ENCODE results near the gene LCE5A.

Gene LCE5A

GRCh38 chr1:152462636-152463035, 48.0 kb upstream of the LCE5A start (continued):
- TF ChIP-seq ZFP41 (tag by site-specific recombination; IDR thresholded peaks at IDR 0.05; ENCODE audit: borderline replicate concordance) (no peak), BCL11B (tag by site-specific recombination; IDR thresholded peaks at IDR 0.05; ENCODE audit: low read depth) (no peak), PBX3 (CRISPR knock-in tag; IDR thresholded peaks at IDR 0.05) (no peak), SP2 (tag by site-specific recombination; IDR thresholded peaks at IDR 0.05) (no peak), HOXC10 (CRISPR knock-in tag; IDR thresholded peaks at IDR 0.05) (no peak), ZNF510 (tag by site-specific recombination; IDR thresholded peaks at IDR 0.05; ENCODE audit: insufficient replicate concordance) (no peak), PRDM10 (tag by site-specific recombination; IDR thresholded peaks at IDR 0.05) (no peak), HOXA7 (CRISPR knock-in tag; IDR thresholded peaks at IDR 0.05; ENCODE audit: borderline replicate concordance) (no peak), ZNF148 (tag by site-specific recombination; IDR thresholded peaks at IDR 0.05; ENCODE audit: borderline replicate concordance) (no peak), ZNF26 (tag by site-specific recombination; IDR thresholded peaks at IDR 0.05) (no peak), ZNF239 (tag by site-specific recombination; IDR thresholded peaks at IDR 0.05) (no peak)

GRCh38 chr1:152466217-152466616, 44.4 kb upstream of the LCE5A start:
- ChIA-PET CTCF (interaction anchor here (0.7 kb wide), 1 partner anchor 8 kb away, joined by 3 read pairs; no protein-coding TSS in a partner anchor), POLR2A (no interaction called here)
- Histone ChIP-seq H3K4me3 (ENCODE audit: low read depth, low read length) (no peak overlapping the region), H3K27ac (ENCODE audit: extremely low read depth, low read depth, low read length) (no peak overlapping the region), H3K36me3 (ENCODE audit: control insufficient read depth in 2 of 2, insufficient read depth in 1 of 2, low read length in 2 of 2) (no peaks in the 10 kb centered on the region), H3K9me3 (ENCODE audit: control insufficient read depth, insufficient read depth, low read depth, low read length) (no peaks in the 10 kb centered on the region), H3K4me1 (ENCODE audit: control insufficient read depth, insufficient read depth, low read length) (no peaks in the 10 kb centered on the region)
- TF ChIP-seq SETDB1 (IDR thresholded peaks at IDR 0.05; ENCODE audit: insufficient read length, low read length) = peak; percentile 13
- TF ChIP-seq ZNF692 (tag by site-specific recombination; IDR thresholded peaks at IDR 0.05) = no peak
